Stimulated activated CD4-positive, alpha-beta T cell treated with anti-CD3 and anti-CD28 coated beads, Interleukin-1b, Interleukin-23, amount 100 ng/mL, for 1 hour (primary cell): ENCODE measurements around the gene OCRL.

Experiments
- DNase-seq, 2 donors: peaks; one replicate each; pipeline ENCODE4 v3.0.0-alpha.2; 2020; ENCODE audit warnings: low read depth in 2 of 2

Gene OCRL

DNA sequence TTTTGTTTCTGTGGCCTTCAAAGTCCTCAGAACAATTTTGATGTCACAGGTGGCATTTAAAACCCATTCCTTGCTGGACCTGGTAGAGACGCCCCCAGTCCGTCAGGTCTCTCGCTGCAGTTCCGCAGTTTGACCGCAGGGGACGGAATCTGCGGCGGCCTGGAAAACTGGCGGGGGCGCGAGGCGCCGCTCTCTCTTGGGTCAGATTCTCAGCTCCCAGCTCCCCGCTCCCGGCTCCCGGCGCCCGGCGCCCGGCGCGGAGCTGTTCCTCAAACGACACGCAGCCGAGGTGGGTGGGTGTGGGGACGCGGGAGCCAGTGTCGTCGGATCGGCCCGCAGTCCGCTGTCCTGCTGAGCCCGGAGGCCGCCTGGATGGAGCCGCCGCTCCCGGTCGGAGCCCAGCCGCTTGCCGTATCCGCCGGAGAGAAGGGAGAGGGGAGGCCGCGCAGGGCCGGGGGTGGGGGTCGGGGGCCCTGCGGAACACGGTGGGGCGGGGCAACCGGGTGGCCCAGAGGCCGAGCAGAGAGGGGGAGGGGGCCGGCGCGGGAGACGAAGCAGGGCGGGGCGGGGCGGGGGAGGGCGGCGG, at the start of gene OCRL:
Gene OCRL (plus strand): TSS at position 192 of the 586 bp plus-strand sequence. CDS start 181 bp downstream, at position 373.
- DNase-seq, result no peak

DNA sequence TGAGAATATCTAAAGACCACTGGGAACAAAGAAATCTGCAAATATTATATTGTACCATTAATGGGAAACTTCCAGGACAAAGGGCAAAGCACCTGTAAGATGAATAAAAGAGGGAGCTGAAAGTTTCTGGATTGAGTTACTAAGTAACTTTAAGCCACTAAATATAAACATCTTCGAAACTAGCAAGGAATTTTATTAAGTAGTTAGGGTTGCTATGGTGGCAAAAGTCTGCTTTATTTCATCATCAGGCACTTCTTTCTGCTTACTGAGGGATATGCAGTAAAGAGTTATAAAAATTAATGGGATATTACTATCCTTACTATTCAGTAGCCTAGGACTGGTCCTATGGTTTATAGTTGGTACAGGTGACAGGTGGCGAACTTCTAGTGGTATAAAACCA, 49.7 kb upstream of the OCRL start:
- DNase-seq, result no peak

DNA sequence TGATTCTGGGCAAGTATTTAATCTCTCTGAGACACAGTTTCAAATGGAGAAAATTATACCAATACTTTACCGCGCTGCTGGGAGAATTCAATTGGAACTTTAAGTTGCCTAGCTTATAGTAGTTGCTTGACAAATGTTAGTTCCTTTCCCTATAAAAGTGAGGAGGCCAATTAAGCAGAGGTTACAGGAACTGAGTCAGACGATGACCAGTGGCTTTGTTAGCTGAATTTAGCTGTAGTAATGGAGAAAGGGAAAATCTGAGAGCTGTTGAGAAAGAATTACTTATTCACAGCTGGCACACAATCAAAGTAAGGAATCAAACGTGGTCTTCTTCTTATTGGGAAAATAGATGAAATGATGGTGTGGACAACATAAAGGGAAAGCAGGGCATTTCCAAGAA, 46.4 kb upstream of the OCRL start:
- no peak for DNase-seq

- no peak for DNase-seq
Measured at GRCh38 chrX:129494887-129495286, 45.2 kb upstream of the OCRL start.

DNA sequence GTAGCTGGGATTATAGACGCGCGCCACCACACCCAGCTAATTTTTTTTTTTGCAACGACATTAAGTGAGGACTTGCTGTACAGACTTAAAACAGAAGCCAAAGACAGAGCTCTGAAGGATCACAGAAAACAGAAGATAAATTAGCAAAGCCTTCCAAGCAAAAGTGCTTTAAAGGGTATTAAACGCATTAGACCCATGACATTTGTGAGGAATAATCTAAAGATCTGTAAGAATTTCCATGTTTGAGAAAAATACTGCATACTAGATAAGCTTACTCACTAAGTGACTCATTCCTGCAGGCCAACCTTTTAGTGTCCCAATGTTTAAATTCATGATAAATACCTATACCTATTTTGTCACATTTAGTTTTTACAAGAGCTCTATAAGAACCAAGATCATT, 44.2 kb upstream of the OCRL start:
- no peak for DNase-seq

DNA sequence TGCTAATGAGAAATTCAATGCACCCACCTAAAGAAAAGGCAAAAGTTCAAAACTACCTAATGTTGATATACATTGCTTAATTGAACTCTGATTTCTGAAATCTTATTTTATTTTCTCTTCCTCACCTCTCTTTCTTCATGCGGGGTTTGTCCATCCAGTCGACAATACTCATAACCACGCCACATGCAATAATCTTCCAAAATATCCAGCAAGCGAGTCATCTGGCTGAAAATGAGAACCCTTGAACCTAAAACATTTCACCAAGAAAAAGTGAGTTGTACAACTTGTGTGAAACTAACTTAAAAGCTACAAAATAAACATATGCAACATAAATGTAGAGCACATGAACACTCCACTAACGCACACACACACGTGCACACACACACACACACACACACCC, 43.4 kb upstream of the OCRL start:
- no peak for DNase-seq

DNA sequence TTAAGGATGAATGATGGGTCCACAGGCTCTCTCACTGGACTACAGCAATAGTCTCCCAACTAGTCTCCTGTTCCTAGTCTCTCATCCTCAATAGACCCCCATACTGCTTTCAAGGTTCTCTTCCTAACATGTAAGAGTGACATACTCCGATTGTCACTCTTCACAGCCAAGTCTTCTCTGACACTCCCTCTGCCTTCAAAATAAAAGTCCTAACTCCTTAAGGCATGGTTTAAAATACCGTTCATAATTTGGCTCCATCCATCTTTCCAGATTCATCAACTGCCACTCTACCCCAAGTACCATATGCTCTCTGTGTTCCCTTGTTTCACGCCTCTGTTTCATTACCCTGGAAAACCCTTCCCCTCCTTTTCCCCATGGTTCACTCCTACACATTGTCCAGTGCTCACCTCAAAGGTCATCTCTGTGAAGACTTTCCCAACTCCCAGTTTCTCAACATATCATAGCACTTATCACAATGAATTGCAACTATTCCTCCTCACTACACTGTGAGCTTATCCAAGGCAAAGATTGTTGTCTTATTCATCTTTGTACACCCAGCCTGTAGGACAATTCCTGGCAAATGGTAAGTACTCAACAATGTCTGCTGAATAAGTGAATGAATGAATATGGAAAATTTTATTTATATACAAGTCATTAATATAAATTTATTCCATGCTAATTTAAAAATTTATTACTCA, 42.8 kb upstream of the OCRL start:
- no peak for DNase-seq

DNA sequence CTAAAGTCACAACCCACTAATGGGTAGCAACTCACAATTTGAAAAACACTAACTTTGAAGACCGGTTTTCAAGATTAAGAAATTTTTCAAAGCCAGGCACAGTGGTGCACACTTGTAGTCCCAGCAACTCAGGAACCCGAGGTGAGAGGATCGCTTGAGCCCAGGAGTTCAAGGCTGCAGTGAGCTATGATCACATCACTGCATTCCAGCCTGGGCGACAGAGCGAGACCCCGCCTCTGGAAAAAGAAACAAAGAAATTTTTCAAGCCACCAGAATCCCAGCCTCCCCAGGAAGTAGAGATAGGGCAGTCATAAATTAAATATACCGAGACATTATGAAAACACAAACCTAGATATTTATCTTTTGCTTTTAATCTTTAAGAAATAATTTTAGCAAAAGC, 29.7 kb upstream of the OCRL start:
- DNase-seq, result no peak

DNA sequence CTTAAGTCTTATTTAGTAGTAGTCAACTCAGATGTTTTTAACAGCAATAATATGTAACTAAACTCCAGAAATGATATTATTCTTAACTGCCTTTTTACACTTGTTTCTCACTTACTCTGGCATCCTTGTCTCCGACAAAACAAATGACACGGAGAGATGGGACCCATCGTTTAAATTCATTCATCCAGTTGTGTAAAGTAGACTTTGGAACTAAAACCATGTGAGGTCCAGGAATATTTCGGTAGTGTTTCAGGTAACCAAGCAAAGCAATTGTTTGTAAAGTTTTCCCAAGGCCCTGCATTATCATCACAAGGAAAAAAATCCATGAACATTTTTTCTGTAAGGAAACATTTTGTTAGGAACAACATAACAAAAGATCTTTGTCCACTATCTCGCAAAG, 28.4 kb upstream of the OCRL start:
- DNase-seq, result no peak

GRCh38 chrX:129512409-129512808, 27.6 kb upstream of the OCRL start:
- DNase-seq, result no peak

- DNase-seq, result no peak
Measured at GRCh38 chrX:129516402-129516801, 23.7 kb upstream of the OCRL start.

DNA sequence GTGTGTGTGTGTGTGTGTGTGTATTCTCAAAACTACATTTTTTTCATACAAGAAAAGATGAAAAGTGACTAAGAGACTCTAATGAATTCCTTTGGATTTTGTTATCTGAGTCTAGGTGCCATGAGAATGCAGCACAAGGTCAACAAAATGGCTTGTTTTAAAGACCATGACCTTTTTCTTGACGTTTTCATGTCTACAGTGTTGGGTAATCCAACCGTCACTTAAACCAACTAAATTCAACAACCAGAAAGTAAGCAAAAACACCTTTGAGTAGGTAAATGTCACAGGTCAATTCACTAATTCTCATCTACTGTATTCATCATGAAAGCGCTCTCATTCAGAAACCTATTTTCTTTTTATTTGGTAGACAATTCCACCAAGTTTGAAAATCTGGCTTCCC, 19.9 kb upstream of the OCRL start:
- DNase-seq, result no peak

- no peak for DNase-seq
Measured at GRCh38 chrX:129522184-129523078, 17.6 kb upstream of the OCRL start.

GRCh38 chrX:129523079-129523911, 16.8 kb upstream of the OCRL start, which contains the start of gene SMARCA1:
SMARCA1 (minus strand) TSS chrX:129523490; CDS start chrX:129523370, 120 bp downstream.
- no peak for DNase-seq

DNA sequence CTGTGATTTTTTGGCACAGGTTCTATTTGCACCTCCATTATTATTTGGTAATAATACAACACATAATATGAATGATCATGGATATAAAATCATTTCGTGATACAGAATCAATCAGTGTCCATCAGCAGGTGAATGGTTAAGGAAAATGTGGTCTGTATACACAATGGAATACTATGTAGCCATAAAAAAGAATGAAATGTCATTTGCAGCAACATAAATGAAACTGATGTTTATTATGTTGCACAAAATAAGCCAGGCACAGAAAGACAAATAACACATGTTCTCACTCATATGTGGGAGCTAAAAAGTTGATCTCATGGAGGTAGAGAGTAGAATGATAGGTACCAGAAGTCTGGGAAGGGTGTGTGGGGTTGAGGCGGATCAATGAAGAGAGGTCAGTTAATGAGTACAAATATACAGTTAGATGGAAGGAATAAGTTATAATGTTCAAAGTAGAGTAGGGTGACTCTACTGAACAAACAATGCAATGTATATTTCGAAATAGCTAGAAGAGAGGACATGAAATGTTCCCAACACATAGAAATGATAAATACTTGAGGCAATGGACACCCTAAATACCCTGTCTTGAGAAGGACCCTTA, 15.7 kb upstream of the OCRL start:
- DNase-seq, result no peak

- DNase-seq, result no peak
Measured at GRCh38 chrX:129525162-129525561, 14.9 kb upstream of the OCRL start.

- DNase-seq, result no peak
Measured at GRCh38 chrX:129525896-129526295, 14.2 kb upstream of the OCRL start.

DNA sequence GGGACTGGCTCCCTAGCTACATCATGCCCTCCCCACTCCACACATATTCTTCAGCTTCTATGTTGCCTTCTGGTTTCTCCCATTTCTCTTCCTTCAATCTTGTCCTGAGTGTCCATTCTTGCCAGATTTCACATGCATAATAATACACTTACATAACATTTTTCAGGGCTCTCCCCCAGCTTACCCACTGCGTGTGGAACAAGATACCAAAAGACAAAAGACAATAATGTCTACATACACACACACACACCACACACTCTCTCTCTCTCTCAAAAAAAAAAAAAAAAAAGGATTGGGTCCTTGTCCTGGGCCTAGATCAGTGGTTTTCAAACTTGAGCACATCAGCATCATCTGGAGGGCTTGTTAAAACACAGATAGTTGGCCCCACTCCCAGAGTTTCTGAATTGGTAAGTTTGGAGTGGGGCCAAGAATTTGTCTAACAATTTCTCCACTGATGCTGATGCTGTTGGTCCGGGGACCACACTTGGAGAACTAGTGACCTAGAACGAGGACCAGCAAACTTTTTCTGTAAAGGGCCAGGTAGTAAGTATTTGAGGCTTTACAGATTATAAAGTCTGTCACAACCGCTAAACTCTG, 10.3 kb upstream of the OCRL start:
- no peak for DNase-seq

- no peak for DNase-seq
Measured at GRCh38 chrX:129530410-129530809, 9.6 kb upstream of the OCRL start.

DNA sequence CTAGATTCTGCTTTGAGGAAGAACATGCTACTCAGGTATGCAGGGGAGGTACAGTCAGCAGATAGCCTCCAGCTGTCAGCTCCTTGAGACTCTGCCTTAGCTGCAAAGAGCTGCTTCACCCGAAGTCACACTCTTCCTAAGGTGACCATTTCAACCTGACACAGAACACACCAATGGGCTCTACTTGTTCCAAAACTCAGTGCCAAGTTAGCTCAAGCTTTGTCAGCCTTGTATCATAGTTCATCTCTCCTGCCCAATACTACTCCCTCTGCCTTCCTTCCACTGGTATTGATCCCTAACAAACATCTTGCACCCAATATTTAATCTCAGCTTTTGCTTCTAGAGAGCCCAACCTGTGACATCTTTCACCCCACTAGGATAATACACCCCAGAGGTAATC, 8.9 kb upstream of the OCRL start:
- DNase-seq, result no peak
